GM12891 (cell line): ENCODE results near the gene BRAF.

Experiments used
- POLR2A ChIP-seq: IDR thresholded peaks from 2 replicates; pipeline ENCODE4 v1.6.1; 2011; ENCODE audit warnings: low read depth, low read length, control low read depth
- POLR2AphosphoS5 ChIP-seq: IDR thresholded peaks from 2 replicates; pipeline ENCODE4 v1.6.1; 2011; ENCODE audit warnings: low read depth, low read length, control low read depth

DNA sequence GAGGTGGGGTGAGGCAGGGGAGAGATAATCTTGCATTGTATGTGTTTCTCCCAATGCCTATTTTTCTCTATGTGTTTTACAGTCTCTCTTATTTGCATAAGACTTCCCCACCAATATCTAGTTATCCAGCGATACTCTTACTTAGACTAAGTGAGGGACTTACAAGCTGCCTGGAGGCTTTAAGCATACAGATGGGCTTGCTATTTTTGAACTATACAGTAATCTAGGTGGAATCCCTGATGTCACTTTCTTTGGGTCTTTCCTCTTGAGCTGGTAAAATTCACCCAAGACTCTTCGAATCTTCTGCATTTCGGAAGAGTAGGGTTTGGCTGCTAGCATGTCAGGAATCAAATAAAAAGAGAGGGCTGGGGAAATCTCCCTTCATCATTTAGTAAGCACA, 151.6 kb downstream of the BRAF start:
- TF ChIP-seq POLR2A (no peak), POLR2AphosphoS5 (no peak)
